OCI-LY1 (cell line): Measurements from ENCODE around the gene GALNT14.

ENCODE experiments used
- EZH2 ChIP-seq: fragments of 200-600 bp; sonication (generic), shearing (Covaris generic); IDR thresholded peaks from 2 replicates; pipeline ENCODE4 v1.8.0; 2017; ENCODE audit warnings: borderline replicate concordance, mixed run types, mild to moderate bottlenecking, antibody characterized with exemption, low read length, moderate library complexity, mixed read lengths
- TF ChIP-seq, protein P1 (sequence below): fragments of 200-600 bp; sonication (generic), shearing (Covaris generic); IDR thresholded peaks from 2 replicates; pipeline ENCODE4 v1.5.1; 2017; ENCODE audit warnings: mild to moderate bottlenecking, antibody characterized with exemption, low read length, moderate library complexity, mixed read lengths

GRCh38 chr2:31016648-31017047 is 121.6 kb downstream of the GALNT14 start:
- TF ChIP-seq, protein P1, sequence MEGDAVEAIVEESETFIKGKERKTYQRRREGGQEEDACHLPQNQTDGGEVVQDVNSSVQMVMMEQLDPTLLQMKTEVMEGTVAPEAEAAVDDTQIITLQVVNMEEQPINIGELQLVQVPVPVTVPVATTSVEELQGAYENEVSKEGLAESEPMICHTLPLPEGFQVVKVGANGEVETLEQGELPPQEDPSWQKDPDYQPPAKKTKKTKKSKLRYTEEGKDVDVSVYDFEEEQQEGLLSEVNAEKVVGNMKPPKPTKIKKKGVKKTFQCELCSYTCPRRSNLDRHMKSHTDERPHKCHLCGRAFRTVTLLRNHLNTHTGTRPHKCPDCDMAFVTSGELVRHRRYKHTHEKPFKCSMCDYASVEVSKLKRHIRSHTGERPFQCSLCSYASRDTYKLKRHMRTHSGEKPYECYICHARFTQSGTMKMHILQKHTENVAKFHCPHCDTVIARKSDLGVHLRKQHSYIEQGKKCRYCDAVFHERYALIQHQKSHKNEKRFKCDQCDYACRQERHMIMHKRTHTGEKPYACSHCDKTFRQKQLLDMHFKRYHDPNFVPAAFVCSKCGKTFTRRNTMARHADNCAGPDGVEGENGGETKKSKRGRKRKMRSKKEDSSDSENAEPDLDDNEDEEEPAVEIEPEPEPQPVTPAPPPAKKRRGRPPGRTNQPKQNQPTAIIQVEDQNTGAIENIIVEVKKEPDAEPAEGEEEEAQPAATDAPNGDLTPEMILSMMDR = no peak
- no peak for TF ChIP-seq EZH2
